Fibroblast of pulmonary artery (primary cell): Measurements from ENCODE around the gene SLC5A8.
A peak's percentile ranks its signal among the peaks of the same experiment; 100 is the strongest.
"Not testable (repeated sequence)": the region's sequence is repeated elsewhere in the genome, so short reads cannot be mapped to it uniquely, and the experiment has no call there.

Experiments
- DNase-seq: peaks from one replicate; pipeline ENCODE4 v3.0.0-alpha.2; 2010; ENCODE audit warnings: low read depth
- H3K4me3 ChIP-seq: replicated peaks from 2 replicates; pipeline ENCODE4 v1.5.1; 2011; ENCODE audit warnings: low read depth, mild to moderate bottlenecking, control low read depth, low read length, moderate library complexity
- CTCF ChIP-seq: IDR thresholded peaks from 2 replicates; pipeline ENCODE4 v1.5.1; 2011; ENCODE audit warnings: mild to moderate bottlenecking, control low read depth, low read length, inconsistent platforms; ENCODE audit errors: missing control alignments

The SLC5A8 gene

GRCh38 chr12:101173197-101173749, 36.8 kb downstream of the SLC5A8 start:
- no peak for TF ChIP-seq CTCF
- DNase-seq: no peak
- no peak overlapping the region for H3K4me3 ChIP-seq

GRCh38 chr12:101172316-101172715, 37.7 kb downstream of the SLC5A8 start:
- TF ChIP-seq CTCF: no peak
- DNase-seq: no peak
- H3K4me3 ChIP-seq: no peak overlapping the region

- no peak for TF ChIP-seq CTCF
- no peak for DNase-seq
- H3K4me3 ChIP-seq: no peak overlapping the region
Observed at GRCh38 chr12:101168001-101168400, 42.0 kb downstream of the SLC5A8 start.

- TF ChIP-seq CTCF: no peak
- DNase-seq: peak; percentile 6
- no peak overlapping the region for H3K4me3 ChIP-seq
Observed at GRCh38 chr12:101166866-101167265, 43.2 kb downstream of the SLC5A8 start.

- no peak for DNase-seq
- no peak overlapping the region for H3K4me3 ChIP-seq
- TF ChIP-seq CTCF: no peak
Observed at GRCh38 chr12:101165319-101165718, 44.7 kb downstream of the SLC5A8 start.

- not testable (repeated sequence) for H3K4me3 ChIP-seq, DNase-seq
Observed at GRCh38 chr12:101145777-101146431, 64.1 kb downstream of the SLC5A8 start.

- peak; percentile 1 for DNase-seq
Observed at GRCh38 chr12:101127521-101128219, 82.4 kb downstream of the SLC5A8 start.

More at GRCh38 chr12:101127521-101128219, 82.4 kb downstream of the SLC5A8 start:
- no peak for TF ChIP-seq CTCF
- no peak overlapping the region for H3K4me3 ChIP-seq
